Heart right ventricle (tissue), 16 donors: ENCODE data around the gene PTP4A2. TPM values are rescaled to one million over a fixed set of nuclear protein-coding genes. Genes with fewer than 3 reads are reported as not detected.

Source experiments
- ATAC-seq, 8 donors: fragments of 200-7000 bp; cut with Tn5 transposase; one replicate each; pipeline ENCODE4 v1.9.1; 2020; ENCODE audit warnings: mild to moderate bottlenecking in 8 of 8, moderate library complexity in 8 of 8, moderate number of reproducible peaks in 1 of 8
- DNase-seq, 2 donors: peaks; one replicate each; pipeline ENCODE4 v3.0.0-alpha.2; 2020
- H3K27ac ChIP-seq, 10 donors: fragments of 200-600 bp; sonication (generic) in 2 of 10; one replicate each; pipeline versions ENCODE4 v1.5.0 to v1.8.0; 2020 to 2022; ENCODE audit warnings: mild to moderate bottlenecking in 3 of 10
- H3K27me3 ChIP-seq, 7 donors: fragments of 200-600 bp; one replicate each; pipeline ENCODE4 v1.8.0; 2021 to 2022; ENCODE audit warnings: mild to moderate bottlenecking in 2 of 7
- H3K36me3 ChIP-seq, 9 donors: fragments of 200-600 bp; sonication (generic) in 1 of 9; one replicate each; pipeline versions ENCODE4 v1.5.0 to v1.8.0; 2020 to 2022; ENCODE audit warnings: mild to moderate bottlenecking in 2 of 9
- H3K4me1 ChIP-seq, 9 donors: fragments of 200-600 bp; sonication (generic) in 1 of 9; one replicate each; pipeline versions ENCODE4 v1.5.0 to v1.8.0; 2020 to 2022; ENCODE audit warnings: mild to moderate bottlenecking in 4 of 9
- H3K4me3 ChIP-seq, 10 donors: fragments of 200-600 bp; sonication (generic) in 2 of 10; one replicate each; pipeline versions ENCODE4 v1.5.0 to v1.8.0; 2020 to 2022; ENCODE audit warnings: mild to moderate bottlenecking in 7 of 10, moderate library complexity in 2 of 10
- H3K9me3 ChIP-seq, 11 donors: fragments of 200-600 bp in 10 of 11; sonication (generic) in 2 of 11; one replicate each; pipeline versions ENCODE4 v1.5.0 to v1.8.0; 2013 to 2022; ENCODE audit warnings: mild to moderate bottlenecking in 2 of 11, control low read depth in 1 of 11, moderate library complexity in 1 of 11
- WGBS, 2 donors: extraction: QIAGEN DNeasy Blood & Tissue Kit; methylation state at CpG; one replicate each; pipeline ENCODE4 v1.1.7; 2013; ENCODE audit warnings: inconsistent platforms in 1 of 2; 5-methylcytosine and 5-hydroxymethylcytosine counted together
- intact Hi-C, 10 donors: fragments of 100-400 bp; cut with DNase I; formaldehyde crosslinking; loops; one replicate each; pipeline versions ENCODE4 v1.11.1 to v1.14.2; 2022
- polyA plus RNA-seq, 2 donors: library from polyadenylated mRNA; stranded (reverse); fragments of 200-250 nt; gene quantifications; one replicate each; pipeline ENCODE4 v1.2.3, GENCODE V29; 2013
- total RNA-seq, 10 donors: library from RNA; stranded (reverse); fragmentation: NEBNext Ultra II Directional in 3 of 10; extraction: Animal tissue kit (Norgen Biotek cat#: 25700) in 3 of 10; gene quantifications; one replicate each; pipeline versions ENCODE4 v1.2.1 to v1.2.4, GENCODE V29; 2021 to 2023
- TF ChIP-seq, protein P1 (sequence below), 9 donors: fragments of 200-600 bp; sonication (generic) in 2 of 9; IDR thresholded peaks; one replicate each; pipeline versions ENCODE4 v1.5.0 to v1.8.0; 2021 to 2022; ENCODE audit warnings: antibody characterized with exemption in 9 of 9, mild to moderate bottlenecking in 5 of 9, moderate library complexity in 1 of 9
- donor health status: Arrhythmogenic right ventricular cardiomyopathy.
- donor health status: ischemic (EF 13 %, LVEDD 7.1; RV severe dilation, severe dysfunction).
- donor health status: healthy with polysubstance abuse.
- donor health status: DM: no; HTN: yes; CAD: no.
- donor health status: DM: no; HTN: no; CAD: no.
- donor health status: ischemic (EF 25% LVEDD 6.9; RV normal size, moderate dysfunction).
- donor health status: ischemic (EF 25% LVEDD 5.7; RV mildly dilated, moderate dysfunction).
- donor health status: healthy.
- donor health status: DM: yes; HTN: yes; CAD: no.
- donor health status: Ischemic cardiomyopathy.
- donor health status: ischemic (EF 35%, LVEDD 5.7; RV mildly dilated, moderate dysfunction).
- donor health status: nonischemic (EF 11% LVEDD 7.7; RV severe dilation, severe dysfunction).
- donor health status: DM: yes; HTN: yes; CAD: no.
- donor health status: PGD.
- donor health status: ischemic (EF 29% LVEDD 5.4; RV normal size, mild dysfunction).
- donor health status: nonischemic (EF 23%, LVEDD 6.1; RV moderate dilation, normal function).

The PTP4A2 gene
- total and polyA plus RNA-seq, 12 donors, result 49.5 to 506 (median 223) TPM

DNA sequence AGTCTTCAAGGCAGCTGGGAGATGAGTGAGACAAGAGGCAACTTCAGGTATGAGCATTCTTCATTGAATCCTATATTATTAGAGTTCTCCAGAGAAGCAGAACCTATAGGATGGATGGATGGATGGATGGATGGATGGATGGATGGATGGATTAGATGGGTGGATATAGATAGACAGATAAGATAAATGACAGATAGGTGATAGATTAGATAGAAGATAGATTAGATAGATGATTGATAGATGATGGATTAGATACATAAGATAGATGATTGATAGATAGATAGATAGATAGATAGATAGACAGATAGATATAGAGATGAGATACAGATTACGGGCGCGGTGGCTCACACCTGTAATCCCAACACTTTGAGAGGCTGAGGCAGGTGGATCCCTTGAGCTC is 79.1 kb downstream of the PTP4A2 start:
- no peak overlapping the region for H3K4me3 ChIP-seq
- WGBS, 2 donors, result 98 to 100% methylated on average over 3 of the region's 3 CpGs
- intact Hi-C loops, result no loop called here
- DNase-seq (no peak), ATAC-seq (no peak)
- no peak overlapping the region for H3K27ac ChIP-seq
- no peaks in the 10 kb centered on the region for H3K4me1 ChIP-seq
- no peaks in the 10 kb centered on the region for H3K27me3 ChIP-seq
- TF ChIP-seq, protein P1, sequence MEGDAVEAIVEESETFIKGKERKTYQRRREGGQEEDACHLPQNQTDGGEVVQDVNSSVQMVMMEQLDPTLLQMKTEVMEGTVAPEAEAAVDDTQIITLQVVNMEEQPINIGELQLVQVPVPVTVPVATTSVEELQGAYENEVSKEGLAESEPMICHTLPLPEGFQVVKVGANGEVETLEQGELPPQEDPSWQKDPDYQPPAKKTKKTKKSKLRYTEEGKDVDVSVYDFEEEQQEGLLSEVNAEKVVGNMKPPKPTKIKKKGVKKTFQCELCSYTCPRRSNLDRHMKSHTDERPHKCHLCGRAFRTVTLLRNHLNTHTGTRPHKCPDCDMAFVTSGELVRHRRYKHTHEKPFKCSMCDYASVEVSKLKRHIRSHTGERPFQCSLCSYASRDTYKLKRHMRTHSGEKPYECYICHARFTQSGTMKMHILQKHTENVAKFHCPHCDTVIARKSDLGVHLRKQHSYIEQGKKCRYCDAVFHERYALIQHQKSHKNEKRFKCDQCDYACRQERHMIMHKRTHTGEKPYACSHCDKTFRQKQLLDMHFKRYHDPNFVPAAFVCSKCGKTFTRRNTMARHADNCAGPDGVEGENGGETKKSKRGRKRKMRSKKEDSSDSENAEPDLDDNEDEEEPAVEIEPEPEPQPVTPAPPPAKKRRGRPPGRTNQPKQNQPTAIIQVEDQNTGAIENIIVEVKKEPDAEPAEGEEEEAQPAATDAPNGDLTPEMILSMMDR (IDR thresholded peaks at IDR 0.05), result no peak
- peaks cover 0 to 6% (median 0%) of the 10 kb centered on the region in 11 donors for H3K9me3 ChIP-seq
- no peaks in the 10 kb centered on the region for H3K36me3 ChIP-seq

DNA sequence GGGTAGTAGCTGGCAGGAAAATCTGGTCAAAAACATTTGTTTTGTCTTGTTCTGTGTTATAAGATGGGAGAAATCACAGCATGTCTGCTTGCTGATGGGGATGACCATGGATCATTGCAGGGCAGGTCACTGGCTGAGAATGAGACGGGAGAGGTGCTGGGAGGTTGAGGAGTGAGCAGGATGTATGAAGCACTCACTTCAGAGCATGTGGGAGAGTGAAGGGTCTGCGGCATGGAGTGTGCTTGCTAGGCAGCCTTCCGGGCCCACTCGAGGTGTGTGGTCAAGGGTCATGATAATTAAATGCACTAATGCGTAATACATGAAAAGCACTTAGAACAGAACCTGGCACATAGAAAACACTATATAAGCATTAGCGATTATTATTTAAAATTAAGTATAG is 80.3 kb downstream of the PTP4A2 start:
- no peak for DNase-seq
- no peaks in the 10 kb centered on the region for H3K27me3 ChIP-seq
- H3K4me3 ChIP-seq, result no peak overlapping the region
- intact Hi-C loops, result no loop called here
- no peak overlapping the region for H3K27ac ChIP-seq
- TF ChIP-seq, protein P1 (IDR thresholded peaks at IDR 0.05), result no peak
- H3K36me3 ChIP-seq, result no peaks in the 10 kb centered on the region
- no peaks in the 10 kb centered on the region for H3K9me3 ChIP-seq
- H3K4me1 ChIP-seq, result no peaks in the 10 kb centered on the region
- WGBS, 2 donors, result 80 to 84% methylated on average over 6 of the region's 6 CpGs
- ATAC-seq, result no peak

Other genes with a start within 250 kb of the PTP4A2 start
- 10 to 100 TPM in 9 of 10 donors, 1 to 10 TPM in 1; 7.4 to 35.3 (median 16.6) TPM for gene COL16A1, start 234.4 kb downstream of the PTP4A2 start, total RNA-seq
- gene COL16A1, start 234.4 kb downstream of the PTP4A2 start, polyA plus RNA-seq, result 10 to 100 TPM in 1 of 2 donors, 1 to 10 TPM in 1; 8.3 to 33.1 TPM
- gene ADGRB2, start 174.0 kb downstream of the PTP4A2 start, total RNA-seq, result 10 to 100 TPM in 2 of 10 donors, 1 to 10 TPM in 8; 4.4 to 14.9 (median 8.6) TPM
- 10 to 100 TPM in 1 of 2 donors, under 1 TPM in 1; 0.91 to 17.9 TPM for gene ADGRB2, start 174.0 kb downstream of the PTP4A2 start, polyA plus RNA-seq
- gene SPOCD1, start 122.3 kb downstream of the PTP4A2 start, total RNA-seq, result 1 to 10 TPM in 1 of 10 donors, under 1 TPM in 2, not detected in 7; 0.12 to 1.2 (median 0.65) TPM
- gene SPOCD1, start 122.3 kb downstream of the PTP4A2 start, polyA plus RNA-seq, result under 1 TPM in 1 of 2 donors, not detected in 1; 0.17 TPM
- gene KHDRBS1, start 75.5 kb upstream of the PTP4A2 start, total RNA-seq, result 10 to 100 TPM; 64.6 to 78.3 (median 67.1) TPM
- 10 to 100 TPM; 33.2 to 41.2 TPM for gene KHDRBS1, start 75.5 kb upstream of the PTP4A2 start, polyA plus RNA-seq
- 10 to 100 TPM in 1 of 10 donors, 1 to 10 TPM in 9; 4.8 to 15.5 (median 6.5) TPM for gene TMEM39B, start 134.6 kb upstream of the PTP4A2 start, total RNA-seq
- gene TMEM39B, start 134.6 kb upstream of the PTP4A2 start, polyA plus RNA-seq, result 1 to 10 TPM; 7.2 to 7.5 TPM
- 10 to 100 TPM; 73.0 to 92.5 (median 82.6) TPM for gene KPNA6, start 169.7 kb upstream of the PTP4A2 start, total RNA-seq
- 10 to 100 TPM; 10.2 to 11.3 TPM for gene KPNA6, start 169.7 kb upstream of the PTP4A2 start, polyA plus RNA-seq
- gene TXLNA, start 241.3 kb upstream of the PTP4A2 start, total RNA-seq, result 10 to 100 TPM; 13.7 to 28.9 (median 17.3) TPM
- gene TXLNA, start 241.3 kb upstream of the PTP4A2 start, polyA plus RNA-seq, result 10 to 100 TPM in 1 of 2 donors, 1 to 10 TPM in 1; 7.5 to 11.7 TPM